Measurements from ENCODE around the gene PTRH2.

The PTRH2 gene

DNA sequence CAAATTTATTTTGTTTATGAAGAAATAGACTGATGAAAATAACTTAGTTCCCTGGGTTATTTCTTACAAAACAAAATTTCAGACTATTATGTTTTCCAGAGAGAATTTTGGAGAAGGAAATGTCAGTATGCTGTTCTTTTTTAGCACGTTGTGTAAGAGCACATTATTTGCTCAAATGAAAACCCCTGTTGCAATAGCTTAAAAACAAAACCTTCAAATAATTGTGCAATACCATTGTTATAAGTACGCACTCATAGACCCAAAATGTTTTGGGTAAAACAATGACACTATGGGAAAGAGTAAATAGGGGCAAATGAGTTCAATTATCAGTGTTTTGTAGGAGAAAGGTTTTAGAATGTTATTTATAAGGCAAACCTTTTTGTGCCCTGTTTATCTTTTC, 18.5 kb upstream of the PTRH2 start:
- DNase-seq: no peak
- intact Hi-C loops (cut with DNase I): no loop called here

DNA sequence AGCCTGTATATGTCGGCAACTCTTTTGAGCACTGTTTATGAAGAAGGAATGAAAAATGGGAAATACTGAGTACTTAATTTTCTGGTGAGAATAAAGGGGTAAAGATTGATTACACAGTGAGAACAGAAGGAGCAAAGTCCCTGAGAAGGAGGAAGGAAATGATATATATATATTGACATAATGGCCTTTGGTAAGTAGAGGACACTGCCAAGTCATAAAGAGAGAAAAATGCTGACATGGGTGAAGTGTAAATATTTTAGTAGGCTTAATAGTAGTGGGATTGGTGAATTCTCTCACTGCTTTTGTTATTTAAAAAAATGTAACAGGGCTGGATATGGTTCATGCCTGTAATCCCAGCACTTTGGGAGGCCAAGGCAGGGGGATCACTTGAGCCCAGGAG, 16.4 kb upstream of the PTRH2 start:
- intact Hi-C loops (cut with DNase I): no loop called here
- DNase-seq: no peak

DNA sequence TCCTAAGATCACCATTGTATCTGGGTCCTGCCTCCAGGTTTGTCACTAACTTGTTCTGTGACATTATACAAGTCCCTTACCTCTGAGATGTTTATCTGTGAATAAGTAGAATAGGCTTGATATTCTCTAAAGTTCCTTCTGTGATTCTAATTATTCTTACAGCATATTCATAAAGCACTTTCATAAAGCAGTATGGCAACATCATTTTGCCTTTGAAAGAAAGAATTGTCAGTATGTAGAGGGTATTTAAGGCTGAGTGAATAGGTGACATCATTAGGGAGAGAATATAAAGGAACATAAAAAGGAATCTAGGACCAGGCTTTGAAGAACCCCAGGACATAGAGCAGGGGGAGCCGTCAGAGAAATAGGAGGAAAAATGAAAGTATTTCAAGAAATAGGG, 15.8 kb upstream of the PTRH2 start:
- intact Hi-C loops (cut with DNase I): no loop called here
- DNase-seq: no peak

DNA sequence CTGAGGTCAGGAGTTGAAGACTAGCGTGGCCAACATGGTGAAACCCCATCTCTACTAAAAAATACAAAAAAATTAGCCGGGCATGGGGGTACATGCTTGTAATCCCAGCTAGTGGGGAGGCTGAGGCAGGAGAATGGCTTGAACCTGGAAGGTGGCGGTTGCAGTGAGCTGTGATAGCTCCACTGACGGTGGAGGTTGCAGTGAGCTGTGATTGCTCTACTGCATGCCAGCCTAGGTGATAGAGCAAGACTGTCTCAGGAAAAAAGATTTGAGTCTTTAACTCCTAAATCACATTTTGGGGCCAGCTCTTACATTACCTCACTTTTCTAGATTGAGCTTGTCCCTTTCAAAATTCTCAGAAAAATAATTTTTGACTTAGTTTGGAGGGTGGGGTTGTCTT, 15.4 kb upstream of the PTRH2 start:
- DNase-seq: no peak
- intact Hi-C loops (cut with DNase I): no loop called here

DNA sequence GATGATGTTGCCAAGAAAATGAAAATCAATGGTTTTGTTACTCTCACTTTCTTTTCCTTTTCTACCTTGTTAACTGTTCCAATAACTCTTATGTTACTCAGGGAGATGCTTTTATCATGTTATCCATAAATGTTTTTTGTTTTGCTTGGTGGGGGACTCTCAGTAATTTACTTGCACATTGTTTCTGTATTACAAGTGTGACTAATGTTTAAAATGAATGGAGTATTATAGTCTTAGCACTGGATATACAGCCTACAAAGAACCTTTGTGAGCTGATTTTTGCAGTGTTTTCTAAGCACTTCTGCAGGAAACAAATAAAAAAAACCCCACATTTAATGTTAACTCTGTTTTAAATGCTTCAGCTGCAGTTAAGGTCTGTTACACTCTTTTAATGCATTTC, 12.3 kb upstream of the PTRH2 start:
- no peak for DNase-seq

DNA sequence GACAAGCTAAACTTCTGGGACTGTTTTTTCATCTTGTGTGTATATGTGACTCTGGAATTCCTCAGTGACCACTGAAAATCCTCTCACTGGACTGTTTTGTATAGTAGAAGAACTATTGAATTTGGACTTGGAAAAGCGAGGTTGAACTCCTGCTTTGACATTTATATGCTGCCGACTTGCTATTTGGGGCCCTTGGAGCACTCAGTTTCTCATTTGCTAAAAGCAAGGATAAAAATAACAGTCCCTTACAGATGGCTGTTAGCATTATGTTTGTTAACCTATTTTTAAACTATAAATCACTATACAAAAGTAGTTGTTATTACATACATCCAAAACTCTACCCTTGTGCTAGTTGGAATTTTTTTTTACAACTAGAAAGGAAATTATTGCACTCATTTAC, 9.2 kb upstream of the PTRH2 start:
- intact Hi-C loops (cut with DNase I): no loop called here
- no peak for DNase-seq

More for the DNA sequence above, 12.3 kb upstream of the PTRH2 start:
- intact Hi-C loops (cut with DNase I): no loop called here

DNA sequence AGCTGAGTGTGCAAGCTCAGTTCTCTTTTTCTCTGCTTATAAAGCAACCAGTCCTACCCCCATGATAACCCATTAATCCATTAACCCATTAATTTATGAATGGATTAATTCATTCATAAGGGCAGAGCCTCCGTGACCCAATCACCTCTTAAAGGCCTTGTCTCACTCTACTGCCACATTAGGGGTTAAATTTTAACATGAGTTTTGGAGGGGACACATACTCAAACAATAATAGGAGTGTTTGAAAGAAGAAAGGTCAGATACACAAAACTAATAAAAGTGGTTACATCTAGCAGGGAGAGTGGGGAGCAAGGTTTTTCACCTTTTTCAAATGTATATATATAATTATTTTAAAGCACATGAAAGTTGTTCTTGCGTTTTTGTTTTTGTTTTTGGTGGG, 7.0 kb upstream of the PTRH2 start:
- intact Hi-C loops (cut with DNase I): no loop called here
- no peak for DNase-seq

DNA sequence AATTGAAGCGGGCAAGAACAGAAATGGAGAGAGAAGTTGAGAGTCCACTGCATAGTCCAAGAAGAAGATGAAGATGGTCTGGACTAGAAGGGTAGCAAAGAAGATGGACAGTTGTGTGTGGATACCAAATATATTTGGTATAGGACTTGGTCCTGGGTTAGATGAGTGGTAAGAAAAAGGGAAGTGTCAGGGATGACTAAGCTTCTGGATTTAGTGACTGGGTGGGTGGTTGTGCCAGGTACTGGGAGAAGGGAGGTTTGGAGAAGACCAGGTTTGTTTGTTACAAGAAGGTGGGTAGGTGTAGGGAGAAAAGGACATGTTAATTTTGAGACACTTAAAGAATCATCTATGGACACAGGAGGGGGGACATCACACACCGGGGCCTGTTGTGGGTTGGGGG, 5.6 kb upstream of the PTRH2 start:
- intact Hi-C loops (cut with DNase I): no loop called here
- no peak for DNase-seq

DNA sequence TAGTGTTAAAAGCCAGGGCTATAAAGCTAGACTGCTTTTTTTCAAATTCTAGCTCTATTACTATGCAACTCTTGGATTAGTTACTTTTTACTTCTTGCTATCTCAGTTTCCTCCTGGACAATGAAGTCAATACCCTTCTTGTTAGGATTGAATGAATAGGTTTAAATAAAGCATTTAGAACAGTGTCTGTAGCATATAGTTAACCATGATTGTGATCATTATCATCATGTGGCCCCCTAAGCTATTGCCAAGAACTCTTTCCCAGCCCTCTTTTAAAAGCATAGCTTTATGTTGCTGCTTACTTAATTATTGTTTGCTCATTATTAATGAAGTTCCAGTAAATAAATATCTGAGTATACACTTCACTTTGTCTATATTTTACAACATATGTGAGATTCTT, 4.7 kb upstream of the PTRH2 start:
- DNase-seq: no peak
- intact Hi-C loops (cut with DNase I): no loop called here

DNA sequence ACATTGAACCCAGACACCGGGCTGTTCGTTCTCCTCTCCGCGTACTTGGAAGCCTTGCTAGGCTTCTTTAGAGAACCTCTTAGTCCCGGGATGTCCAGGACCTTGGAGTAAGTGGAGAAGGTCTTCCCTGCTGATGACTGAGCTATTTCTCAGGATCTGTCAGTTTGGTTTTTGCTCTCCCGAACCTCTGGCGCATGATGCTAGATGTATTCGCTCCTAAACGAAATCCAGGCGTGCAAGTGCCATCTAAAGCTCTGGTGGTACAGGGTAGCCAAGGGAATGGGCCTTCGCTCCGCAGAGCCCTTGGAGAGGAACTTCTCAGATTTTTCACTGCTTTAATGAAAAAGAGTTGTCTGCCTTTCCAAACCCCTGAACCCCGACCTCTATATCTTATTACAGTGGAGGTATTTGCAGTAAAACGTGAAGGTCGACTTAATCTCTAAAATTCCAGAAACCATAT, 771 bp upstream of the PTRH2 start:
- intact Hi-C loops (cut with DNase I): no loop called here
- DNase-seq: peak in 7 of 42 donors; percentile 10 to 41 (median 21)

DNA sequence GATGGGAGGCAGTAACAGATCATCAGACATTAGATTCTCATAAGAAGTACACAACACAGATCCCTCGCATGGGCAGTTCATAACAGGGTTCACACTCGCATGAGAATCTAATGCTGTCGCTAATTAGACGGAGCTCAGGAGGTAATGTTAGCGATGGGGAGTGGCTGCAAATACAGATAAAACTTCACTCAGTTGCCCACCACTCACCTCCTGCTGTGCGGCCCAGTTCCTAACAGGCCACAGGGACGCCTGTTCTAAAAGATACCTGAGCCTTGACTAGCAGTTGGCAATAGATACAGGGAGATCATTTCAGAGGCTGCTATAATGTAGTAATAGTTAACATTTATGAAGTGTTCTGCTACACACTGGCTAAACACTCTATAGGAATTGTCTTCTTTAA, 4.9 kb downstream of the PTRH2 start:
- intact Hi-C loops (cut with DNase I): no loop called here
- DNase-seq: no peak

DNA sequence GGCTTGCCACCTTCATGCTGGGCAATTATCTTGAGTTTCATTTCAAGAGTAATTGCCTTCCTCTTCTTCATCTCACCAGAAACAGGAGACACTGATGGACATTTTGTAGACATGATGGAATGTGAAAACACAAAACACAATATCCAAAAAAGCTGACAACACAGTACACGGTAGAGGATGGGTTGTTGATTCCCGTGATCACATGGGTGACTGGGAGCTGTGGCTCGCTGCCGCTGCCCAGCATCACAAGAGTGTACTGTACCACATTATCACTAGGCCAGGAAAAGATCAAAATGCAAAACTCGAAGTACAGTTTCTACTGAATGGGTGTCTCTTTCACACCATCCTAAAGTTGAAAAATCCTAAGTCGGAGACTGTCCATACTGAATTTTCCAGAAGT, 7.4 kb downstream of the PTRH2 start:
- no peak for DNase-seq
- intact Hi-C loops (cut with DNase I): no loop called here

DNA sequence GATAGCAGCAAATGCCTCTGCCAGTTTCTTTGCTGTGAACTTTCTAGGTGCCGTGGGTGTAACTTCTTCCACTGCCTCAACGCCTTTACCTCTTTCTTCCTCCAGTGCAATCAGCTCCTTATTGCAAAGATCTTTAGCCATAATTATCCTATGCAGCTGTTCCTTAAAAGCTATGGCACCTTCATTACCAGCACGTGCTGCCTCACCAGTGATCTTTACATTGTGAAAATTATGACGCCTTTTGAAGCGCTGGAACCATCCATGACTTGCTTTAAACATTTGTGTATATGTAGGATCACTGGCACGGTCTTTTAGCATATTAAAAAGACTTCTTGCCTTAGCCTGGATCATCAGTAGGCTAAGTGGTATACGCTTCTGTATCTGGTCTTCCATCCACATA, 8.0 kb downstream of the PTRH2 start:
- intact Hi-C loops (cut with DNase I): no loop called here
- DNase-seq: no peak

DNA sequence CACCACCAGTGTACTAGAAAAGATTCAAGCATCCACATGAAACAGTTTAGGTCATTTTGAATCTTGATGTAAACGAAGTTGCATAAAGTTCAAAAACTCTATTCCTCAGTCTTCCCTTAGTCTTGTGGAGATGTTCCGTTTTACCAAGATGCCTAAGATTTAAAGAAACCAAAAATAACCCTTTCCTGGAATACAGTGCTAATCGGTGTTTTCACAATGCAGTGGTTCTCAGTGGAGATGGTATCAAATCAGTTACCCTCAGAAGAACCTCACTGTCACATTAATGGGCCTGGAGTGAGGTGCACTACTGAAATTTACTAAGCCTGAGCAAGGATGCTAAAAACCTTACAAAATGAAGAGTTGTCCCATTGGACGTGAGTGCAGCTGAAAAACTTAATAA, 9.1 kb downstream of the PTRH2 start:
- no peak for DNase-seq
- intact Hi-C loops (cut with DNase I): no loop called here

DNA sequence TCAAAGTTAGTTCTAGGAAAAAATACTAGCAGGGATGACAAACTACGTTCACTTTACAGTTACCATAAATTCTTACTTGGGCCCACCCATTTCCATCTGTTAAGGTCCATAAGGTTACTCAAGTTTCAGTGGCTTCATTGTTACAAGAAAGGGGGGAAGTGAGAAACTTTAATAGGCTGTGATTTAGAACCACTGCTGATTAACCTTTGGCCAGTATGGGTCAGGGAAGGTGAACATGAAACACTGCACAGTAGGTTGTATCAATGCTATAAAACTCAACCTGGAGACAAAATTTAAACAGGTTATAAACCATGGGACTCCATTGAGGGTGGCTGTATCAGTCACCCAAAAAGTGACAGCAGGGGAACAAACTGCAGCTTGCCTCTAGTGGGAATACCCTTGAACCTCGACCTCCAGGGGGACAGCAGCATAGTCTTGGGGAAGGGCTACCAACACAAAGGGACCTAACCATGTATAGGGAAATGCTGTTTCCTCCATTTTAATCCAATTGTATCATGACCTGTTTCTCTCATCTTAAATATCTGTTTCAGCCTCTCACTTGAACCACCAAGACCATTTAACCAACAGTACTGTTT, 10.4 kb downstream of the PTRH2 start:
- intact Hi-C loops (cut with DNase I): no loop called here

DNA sequence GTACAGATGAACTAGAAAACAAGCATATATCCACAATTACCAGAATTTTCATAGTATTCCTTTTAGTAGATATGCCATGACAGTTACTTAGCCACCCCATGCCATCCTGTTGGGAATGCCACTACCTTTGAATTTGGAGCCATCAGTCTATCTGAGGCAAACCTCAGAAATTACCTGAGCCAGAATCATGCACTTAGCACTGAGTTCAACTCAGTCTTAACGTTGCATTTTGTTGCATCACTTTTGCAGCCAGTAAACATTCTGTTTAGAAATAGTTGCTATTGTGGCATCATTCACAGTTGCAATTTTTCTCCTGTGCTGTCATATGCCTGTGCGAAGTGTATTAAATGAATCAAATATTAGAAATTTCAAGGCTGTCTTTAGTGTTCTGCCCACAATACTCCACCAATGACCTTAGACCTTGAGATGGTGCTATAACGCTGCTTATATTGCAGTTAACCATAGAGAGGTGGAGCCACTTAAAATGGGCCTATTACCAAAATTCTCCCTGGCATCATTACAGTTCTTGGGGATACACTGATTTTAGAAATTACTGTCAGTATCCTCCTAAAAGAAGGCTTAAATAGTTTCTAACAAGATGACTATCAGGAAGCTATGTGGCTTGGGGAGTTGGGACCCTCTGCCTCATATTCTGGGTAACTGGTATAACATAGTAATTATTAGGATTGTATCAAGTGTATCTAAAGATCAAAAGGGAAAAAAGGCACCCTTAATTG, 11.1 kb downstream of the PTRH2 start:
- DNase-seq: no peak
- intact Hi-C loops (cut with DNase I): no loop called here

More for the DNA sequence above, 10.4 kb downstream of the PTRH2 start:
- DNase-seq: no peak

DNA sequence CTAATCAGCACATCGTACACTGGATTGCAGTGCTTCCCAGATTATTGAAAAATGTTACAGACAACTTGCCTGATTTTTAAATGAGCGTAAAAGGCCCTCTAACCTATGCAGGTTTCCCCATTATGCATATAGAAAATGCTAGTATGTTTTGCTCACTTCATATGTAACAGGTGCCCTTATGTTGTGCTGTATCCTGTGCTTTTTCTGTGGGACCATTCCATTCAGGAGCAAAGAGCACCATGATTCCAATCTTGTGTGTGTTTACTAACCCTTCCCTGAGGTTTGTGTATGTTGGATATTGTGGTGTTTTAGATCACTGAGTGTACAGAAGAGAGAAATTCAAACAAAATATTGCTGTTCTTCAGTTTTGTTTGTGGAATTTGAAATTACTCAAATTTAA, 12.9 kb downstream of the PTRH2 start:
- intact Hi-C loops (cut with DNase I): no loop called here
- no peak for DNase-seq

DNA sequence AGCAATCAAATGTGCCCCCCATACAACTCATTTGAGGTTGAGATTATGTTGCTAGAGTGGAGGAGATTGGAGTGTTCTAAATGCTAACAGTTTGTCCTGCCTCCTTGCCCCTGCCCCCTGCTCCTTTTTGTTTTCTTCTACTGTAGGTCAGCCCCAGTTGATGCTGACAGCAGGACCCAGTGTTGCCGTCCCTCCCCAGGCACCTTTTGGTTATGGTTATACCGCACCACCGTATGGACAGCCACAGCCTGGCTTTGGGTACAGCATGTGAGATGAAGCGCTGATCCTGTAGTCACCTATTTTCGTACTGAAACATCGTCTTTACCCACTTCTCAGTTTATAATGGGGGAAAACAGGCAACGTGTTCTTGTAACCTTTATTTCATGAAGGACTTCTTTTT, 13.6 kb downstream of the PTRH2 start:
- no peak for DNase-seq
- intact Hi-C loops (cut with DNase I): no loop called here

DNA sequence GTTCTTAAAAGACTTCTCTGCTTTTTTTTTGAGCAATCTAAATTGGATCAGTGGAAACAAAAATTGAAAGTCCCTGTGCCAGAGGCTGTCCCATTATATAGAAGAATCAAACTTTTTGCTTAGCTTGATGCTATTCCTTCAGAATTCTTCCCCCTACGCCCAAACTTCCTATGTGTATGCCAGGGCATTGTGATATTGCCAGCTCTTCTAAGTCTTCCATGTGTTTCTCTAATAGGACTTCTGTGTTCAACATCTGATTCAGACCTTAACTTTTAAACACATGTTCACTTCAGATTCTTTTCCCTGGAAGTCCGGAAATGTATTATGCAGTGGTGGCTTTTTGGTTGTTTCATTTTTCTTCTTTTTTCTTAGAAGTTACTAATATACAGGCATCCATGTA, 18.7 kb downstream of the PTRH2 start:
- DNase-seq: no peak
- intact Hi-C loops (cut with DNase I): no loop called here

DNA sequence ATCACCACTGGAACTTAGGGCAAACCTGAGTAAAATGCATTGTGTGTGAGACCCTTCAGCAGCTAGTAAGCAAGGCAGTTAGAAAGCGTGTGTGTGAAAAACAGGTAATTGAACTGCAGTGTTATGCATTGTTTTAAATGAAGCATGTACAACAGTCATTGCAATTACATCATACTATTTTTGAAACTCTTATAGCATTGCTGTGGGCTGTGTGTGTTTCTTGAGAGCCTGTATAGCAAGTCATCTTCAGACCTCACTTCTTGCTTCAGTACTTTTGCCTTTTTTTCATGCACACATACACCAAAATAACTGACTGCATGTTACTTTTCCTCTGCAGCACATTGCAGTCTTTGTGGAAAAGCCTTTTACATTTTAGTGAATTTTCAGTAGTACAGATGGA, 19.2 kb downstream of the PTRH2 start:
- intact Hi-C loops (cut with DNase I): no loop called here
- DNase-seq: no peak

DNA sequence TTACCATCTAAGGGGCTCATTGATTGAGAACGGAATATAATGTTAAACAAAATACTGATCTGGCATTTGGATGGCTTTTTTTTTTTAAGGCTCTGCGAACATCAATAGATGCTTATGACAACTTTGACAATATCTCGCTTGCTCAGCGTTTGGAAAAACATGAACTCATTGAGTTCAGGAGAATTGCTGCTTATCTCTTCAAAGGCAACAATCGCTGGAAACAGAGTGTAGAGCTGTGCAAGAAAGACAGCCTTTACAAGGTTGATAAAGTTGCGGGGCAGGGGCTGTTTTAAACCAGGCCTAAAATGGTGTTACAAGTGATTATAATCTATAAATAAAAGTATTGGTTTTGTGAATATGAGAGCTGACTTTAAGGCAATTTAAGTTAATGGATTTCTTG, 22.3 kb downstream of the PTRH2 start:
- intact Hi-C loops (cut with DNase I): no loop called here
- DNase-seq: no peak

Data from head of caudate nucleus (tissue), 42 donors.